Measurements from ENCODE around the gene TMEM179.

GRCh38 chr14:104634886-104635570 is 30.5 kb upstream of the TMEM179 start:
- no peak for TF ChIP-seq CTCF (conservative IDR thresholded peaks at IDR 0.05; ENCODE audit: low read depth, low read length)
- TF ChIP-seq EZH2 (IDR thresholded peaks at IDR 0.05; ENCODE audit: low read length, unreplicated experiment), result no peak
